Measurements from ENCODE around the gene RGS16.

RGS16 gene

GRCh38 chr1:182649041-182649440 lies 44.9 kb upstream of the RGS16 start:
- no peak for TF ChIP-seq CTCF (IDR thresholded peaks at IDR 0.05)
- DNase-seq = no peak
- no peaks in the 10 kb centered on the region for H3K27me3 ChIP-seq
- H3K4me3 ChIP-seq = no peak overlapping the region
- no peaks in the 10 kb centered on the region for H3K36me3 ChIP-seq
- intact Hi-C loops (cut with DNase I; ENCODE audit: low total_unique reads) = no loop called here
- H3K9me3 ChIP-seq = no peaks in the 10 kb centered on the region
- H3K4me1 ChIP-seq = no peaks in the 10 kb centered on the region
- no peak overlapping the region for H3K27ac ChIP-seq

GRCh38 chr1:182646739-182647138 lies 42.5 kb upstream of the RGS16 start:
- no peak for DNase-seq
- no peaks in the 10 kb centered on the region for H3K36me3 ChIP-seq
- no peaks in the 10 kb centered on the region for H3K27me3 ChIP-seq
- H3K27ac ChIP-seq = no peak overlapping the region
- intact Hi-C loops (cut with DNase I; ENCODE audit: low total_unique reads) = no loop called here
- no peaks in the 10 kb centered on the region for H3K9me3 ChIP-seq
- no peaks in the 10 kb centered on the region for H3K4me1 ChIP-seq
- no peak overlapping the region for H3K4me3 ChIP-seq
- TF ChIP-seq CTCF (IDR thresholded peaks at IDR 0.05) = no peak

- DNase-seq = no peak
- H3K9me3 ChIP-seq = no peaks in the 10 kb centered on the region
- no peaks in the 10 kb centered on the region for H3K4me1 ChIP-seq
- no peaks in the 10 kb centered on the region for H3K36me3 ChIP-seq
- H3K27me3 ChIP-seq = no peaks in the 10 kb centered on the region
- H3K27ac ChIP-seq = no peak overlapping the region
- no peak for TF ChIP-seq CTCF (IDR thresholded peaks at IDR 0.05)
- intact Hi-C loops (cut with DNase I; ENCODE audit: low total_unique reads) = no loop called here
- no peak overlapping the region for H3K4me3 ChIP-seq
Observed at GRCh38 chr1:182644886-182645285, 40.7 kb upstream of the RGS16 start.

GRCh38 chr1:182643699-182644098 lies 39.5 kb upstream of the RGS16 start:
- H3K9me3 ChIP-seq = no peaks in the 10 kb centered on the region
- no peaks in the 10 kb centered on the region for H3K4me1 ChIP-seq
- TF ChIP-seq CTCF (IDR thresholded peaks at IDR 0.05) = no peak
- no peak overlapping the region for H3K4me3 ChIP-seq
- DNase-seq = no peak
- H3K36me3 ChIP-seq = no peaks in the 10 kb centered on the region
- H3K27ac ChIP-seq = no peak overlapping the region
- intact Hi-C loops (cut with DNase I; ENCODE audit: low total_unique reads) = no loop called here
- H3K27me3 ChIP-seq = no peaks in the 10 kb centered on the region

- Histone ChIP-seq H3K4me1 (no peaks in the 10 kb centered on the region), H3K27ac (no peak overlapping the region), H3K4me3 (no peak overlapping the region), H3K36me3 (no peaks in the 10 kb centered on the region), H3K9me3 (no peaks in the 10 kb centered on the region), H3K27me3 (no peaks in the 10 kb centered on the region)
- no peak for DNase-seq
- intact Hi-C loops (cut with DNase I; ENCODE audit: low total_unique reads) = no loop called here
- no peak for TF ChIP-seq CTCF (IDR thresholded peaks at IDR 0.05)
Observed at GRCh38 chr1:182642461-182642860, 38.3 kb upstream of the RGS16 start.

GRCh38 chr1:182641561-182641960 lies 37.4 kb upstream of the RGS16 start:
- TF ChIP-seq CTCF (IDR thresholded peaks at IDR 0.05) = no peak
- Histone ChIP-seq H3K4me1 (no peaks in the 10 kb centered on the region), H3K4me3 (no peak overlapping the region), H3K36me3 (no peaks in the 10 kb centered on the region), H3K27me3 (no peaks in the 10 kb centered on the region), H3K9me3 (no peaks in the 10 kb centered on the region), H3K27ac (no peak overlapping the region)
- intact Hi-C loops (cut with DNase I; ENCODE audit: low total_unique reads) = no loop called here
- no peak for DNase-seq

Measured in tibial artery (tissue), 4 donors.